Activated CD8-positive, alpha-beta T cell treated with anti-CD3 and anti-CD28 coated beads for 36 hours (primary cell): ENCODE results near the gene ZNF610. TPM values are rescaled to one million over a fixed set of nuclear protein-coding genes. Genes with fewer than 3 reads are reported as not detected.

ENCODE experiments used
- ATAC-seq: fragments of 200-7000 bp; cut with Tn5 transposase; one replicate; pipeline ENCODE4 v1.10.0; 2021; ENCODE audit warnings: mild to moderate bottlenecking, moderate library complexity
- CTCF ChIA-PET: fragments of 350-600 bp; sonication (Branson Sonifier 250); formaldehyde crosslinking; loops from one replicate; lab custom pipeline; 2021; ENCODE audit warnings: antibody characterized with exemption; lab: Charles Lee
- POLR2A ChIA-PET: fragments of 350-600 bp; sonication (Branson Sonifier 250); formaldehyde crosslinking; loops from one replicate; lab custom pipeline; 2021; ENCODE audit warnings: antibody characterized with exemption; lab: Charles Lee
- DNase-seq: peaks from one replicate; pipeline ENCODE4 v3.0.0-alpha.2; 2020
- H3K27ac Mint-ChIP-seq: one replicate; pipeline ENCODE4 v1.8.0; 2021; ENCODE audit warnings: mild to moderate bottlenecking, mixed read lengths
- H3K27me3 Mint-ChIP-seq: one replicate; pipeline ENCODE4 v1.8.0; 2021; ENCODE audit warnings: mixed read lengths
- H3K36me3 Mint-ChIP-seq: one replicate; pipeline ENCODE4 v1.8.0; 2021; ENCODE audit warnings: low read depth, mixed read lengths
- H3K4me1 Mint-ChIP-seq: one replicate; pipeline ENCODE4 v1.8.0; 2021; ENCODE audit warnings: low read depth, mixed read lengths
- H3K4me3 Mint-ChIP-seq: one replicate; pipeline ENCODE4 v1.8.0; 2021; ENCODE audit warnings: mild to moderate bottlenecking, moderate library complexity, mixed read lengths
- H3K9me3 Mint-ChIP-seq: one replicate; pipeline ENCODE4 v1.8.0; 2021; ENCODE audit warnings: mixed read lengths
- CTCF ChIP-seq: fragments of 200-600 bp; IDR thresholded peaks from one replicate; pipeline ENCODE4 v1.8.0; 2022; ENCODE audit warnings: antibody characterized with exemption, mild to moderate bottlenecking
- intact Hi-C: fragments of 100-400 bp; cut with micrococcal nuclease; formaldehyde crosslinking; loops from one replicate; pipeline ENCODE4 v1.10.0; 2022
- total RNA-seq, 2 experiments: library from RNA; stranded (reverse); gene quantifications; one replicate each; pipeline ENCODE4 v1.2.3, GENCODE V29; 2021

Gene ZNF610
- total RNA-seq, 2 experiments from 2014 or later: 1.4 to 3.2 TPM

GRCh38 chr19:52391135-52391534 lies 55.1 kb downstream of the ZNF610 start:
- H3K4me3 Mint-ChIP-seq: no peak overlapping the region
- POLR2A ChIA-PET: no interaction called here

GRCh38 chr19:52397310-52398080 lies 61.5 kb downstream of the ZNF610 start, which contains the start of gene ZNF528:
Gene ZNF528 (plus strand): TSS chr19:52397849. CDS start chr19:52402014, 4,165 bp downstream.
- Mint-ChIP-seq H3K4me1 (peaks cover 13% of the 10 kb centered on the region), H3K4me3 (peak within 1 kb of the TSS; percentile 86), H3K27me3 (no peaks in the 10 kb centered on the region), H3K36me3 (peaks cover 78% of the 10 kb centered on the region), H3K27ac (peak within 1 kb of the TSS; percentile 93), H3K9me3 (peaks cover 47% of the 10 kb centered on the region)
- POLR2A ChIA-PET: interaction anchor here (1.9 kb wide), 1 partner anchor 28 kb away, joined by 7 read pairs; the partner anchor contains the start of gene ZNF880
- CTCF ChIA-PET: no interaction called here
- TF ChIP-seq CTCF: no peak
- peak; percentile 97 for DNase-seq
- ATAC-seq: peak; percentile 99
- intact Hi-C loops: no loop called here

More at GRCh38 chr19:52391135-52391534, 55.1 kb downstream of the ZNF610 start:
- H3K9me3 Mint-ChIP-seq: peaks cover 50% of the 10 kb centered on the region
- DNase-seq (no peak), ATAC-seq (no peak)
- CTCF ChIA-PET: no interaction called here
- no peaks in the 10 kb centered on the region for H3K4me1 Mint-ChIP-seq
- no peaks in the 10 kb centered on the region for H3K27me3 Mint-ChIP-seq
- TF ChIP-seq CTCF: no peak
- intact Hi-C loops: no loop called here
- H3K27ac Mint-ChIP-seq: no peak overlapping the region
- peaks cover 51% of the 10 kb centered on the region for H3K36me3 Mint-ChIP-seq

- no peaks in the 10 kb centered on the region for H3K27me3 Mint-ChIP-seq
- POLR2A ChIA-PET: interaction anchor here (1.9 kb wide), 1 partner anchor 29 kb away, joined by 7 read pairs; the partner anchor contains the start of gene ZNF880
- DNase-seq: peak; percentile 18
- H3K27ac Mint-ChIP-seq: peak overlapping the region; percentile 93
- peaks cover 48% of the 10 kb centered on the region for H3K9me3 Mint-ChIP-seq
- H3K4me3 Mint-ChIP-seq: peak overlapping the region; percentile 86
- H3K4me1 Mint-ChIP-seq: peaks cover 13% of the 10 kb centered on the region
- no peak for TF ChIP-seq CTCF
- peak; percentile 55 for ATAC-seq
- intact Hi-C loops: no loop called here
- peaks cover 78% of the 10 kb centered on the region for H3K36me3 Mint-ChIP-seq
- CTCF ChIA-PET: interaction anchor here (1.2 kb wide), 1 partner anchor 34 kb away, joined by 3 read pairs; no protein-coding TSS in a partner anchor
Observed at GRCh38 chr19:52398081-52398441, 62.0 kb downstream of the ZNF610 start.

DNA sequence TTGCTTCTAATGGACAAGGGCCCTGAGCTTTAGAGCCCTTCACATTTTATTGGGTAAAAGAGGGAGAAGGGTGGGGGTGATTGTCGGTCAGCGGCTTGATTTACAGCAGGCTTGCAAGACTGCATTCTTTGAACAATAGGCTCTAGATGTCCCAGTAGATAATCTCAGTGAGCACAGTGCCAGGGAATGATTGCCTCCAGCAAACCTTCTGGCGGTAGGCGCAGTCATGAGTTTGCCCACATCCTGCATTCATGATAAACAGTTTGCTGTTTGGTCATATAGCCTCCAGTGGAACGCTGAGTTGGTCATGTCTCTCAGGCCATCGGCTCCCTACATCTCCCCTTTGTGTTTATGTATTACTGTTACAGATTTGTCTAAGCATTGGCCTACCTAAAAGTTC lies 74.2 kb downstream of the ZNF610 start:
- DNase-seq (no peak), ATAC-seq (no peak)
- Mint-ChIP-seq H3K4me3 (no peak overlapping the region), H3K4me1 (no peaks in the 10 kb centered on the region), H3K36me3 (peaks cover 92% of the 10 kb centered on the region), H3K27ac (no peak overlapping the region), H3K27me3 (no peaks in the 10 kb centered on the region), H3K9me3 (peaks cover 71% of the 10 kb centered on the region)
- TF ChIP-seq CTCF: no peak
- POLR2A ChIA-PET: no interaction called here
- CTCF ChIA-PET: no interaction called here
- intact Hi-C loops: no loop called here

GRCh38 chr19:52415711-52416110 lies 79.7 kb downstream of the ZNF610 start:
- Mint-ChIP-seq H3K4me3 (no peak overlapping the region), H3K27ac (no peak overlapping the region), H3K36me3 (peaks cover 55% of the 10 kb centered on the region), H3K9me3 (peaks cover 78% of the 10 kb centered on the region), H3K27me3 (no peaks in the 10 kb centered on the region), H3K4me1 (no peaks in the 10 kb centered on the region)
- ATAC-seq (no peak), DNase-seq (no peak)
- POLR2A ChIA-PET: no interaction called here
- no peak for TF ChIP-seq CTCF
- CTCF ChIA-PET: no interaction called here
- intact Hi-C loops: no loop called here
